DMS53 treated with DMSO at 0.1 percent for 48 hours (cell line): ENCODE measurements around the gene TRMT6.

Source experiments
- DNase-seq: peaks from one replicate; lab custom pipeline; 2025; ENCODE audit not compliant: unreplicated experiment; lab: John Stamatoyannopoulos, UW

TRMT6 gene, protein sequence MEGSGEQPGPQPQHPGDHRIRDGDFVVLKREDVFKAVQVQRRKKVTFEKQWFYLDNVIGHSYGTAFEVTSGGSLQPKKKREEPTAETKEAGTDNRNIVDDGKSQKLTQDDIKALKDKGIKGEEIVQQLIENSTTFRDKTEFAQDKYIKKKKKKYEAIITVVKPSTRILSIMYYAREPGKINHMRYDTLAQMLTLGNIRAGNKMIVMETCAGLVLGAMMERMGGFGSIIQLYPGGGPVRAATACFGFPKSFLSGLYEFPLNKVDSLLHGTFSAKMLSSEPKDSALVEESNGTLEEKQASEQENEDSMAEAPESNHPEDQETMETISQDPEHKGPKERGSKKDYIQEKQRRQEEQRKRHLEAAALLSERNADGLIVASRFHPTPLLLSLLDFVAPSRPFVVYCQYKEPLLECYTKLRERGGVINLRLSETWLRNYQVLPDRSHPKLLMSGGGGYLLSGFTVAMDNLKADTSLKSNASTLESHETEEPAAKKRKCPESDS

DNA sequence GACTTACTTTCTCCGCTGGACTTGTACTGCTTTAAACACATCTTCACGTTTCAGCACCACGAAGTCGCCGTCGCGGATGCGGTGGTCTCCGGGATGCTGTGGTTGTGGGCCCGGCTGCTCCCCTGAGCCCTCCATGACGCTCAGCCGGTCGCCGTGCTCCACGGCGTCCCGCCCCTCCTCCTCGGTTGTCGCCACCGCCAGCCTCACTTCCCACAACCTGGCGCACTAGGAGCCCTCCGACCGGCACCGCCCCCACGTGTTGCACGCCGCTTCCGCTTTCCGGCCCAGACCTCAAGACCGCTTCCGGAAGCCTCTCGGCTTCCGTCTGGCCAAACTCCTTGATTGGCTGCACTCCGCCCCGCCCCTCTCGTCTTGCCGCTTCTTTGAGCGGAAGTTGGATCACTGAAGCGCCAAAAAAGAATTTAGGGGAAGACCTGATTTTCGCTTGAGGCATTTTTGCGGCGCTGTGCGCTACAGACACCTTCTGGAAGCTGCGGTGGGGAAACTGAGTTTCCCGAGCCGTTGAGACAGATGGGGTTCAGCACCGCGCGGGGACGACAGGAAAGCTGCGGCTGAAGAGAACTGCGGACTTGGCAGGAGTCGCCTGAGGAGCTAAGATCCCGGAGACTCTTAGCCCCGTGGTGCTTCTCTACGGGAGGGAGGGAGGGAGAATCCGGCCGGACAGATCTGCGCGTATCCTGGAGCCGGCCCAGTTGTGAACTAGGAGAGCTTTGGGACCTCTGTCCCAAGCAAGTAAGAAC lies at the start of gene TRMT6, which contains the start of gene MCM8:
Gene TRMT6 (minus strand): TSS at position 263 of the 761 bp plus-strand sequence. CDS start 128 bp downstream, at position 135.
Gene MCM8 (plus strand): TSS at position 382 of the 761 bp plus-strand sequence. CDS start 1,364 bp downstream, outside the sequence.
- DNase-seq: peak; percentile 97

DNA sequence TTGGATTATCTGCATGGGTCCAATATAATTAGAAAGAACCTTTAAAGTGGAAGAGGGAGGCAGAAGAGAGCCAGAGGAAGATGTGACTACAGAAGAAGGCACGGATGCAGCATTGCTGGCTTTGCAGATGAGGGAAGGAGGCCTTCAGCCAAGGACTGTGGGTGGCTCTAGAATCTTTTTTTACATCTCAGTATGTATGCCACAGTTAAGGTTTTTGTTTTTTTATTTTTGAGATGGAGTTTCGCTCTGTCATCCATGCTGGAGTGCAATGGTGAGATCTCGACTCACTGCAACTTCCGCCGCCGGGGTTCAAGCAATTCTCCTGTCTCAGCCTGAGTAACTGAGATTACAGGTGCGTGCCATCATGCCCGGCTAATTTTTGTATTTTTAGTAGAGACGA lies 49.5 kb upstream of the TRMT6 start:
- no peak for DNase-seq

DNA sequence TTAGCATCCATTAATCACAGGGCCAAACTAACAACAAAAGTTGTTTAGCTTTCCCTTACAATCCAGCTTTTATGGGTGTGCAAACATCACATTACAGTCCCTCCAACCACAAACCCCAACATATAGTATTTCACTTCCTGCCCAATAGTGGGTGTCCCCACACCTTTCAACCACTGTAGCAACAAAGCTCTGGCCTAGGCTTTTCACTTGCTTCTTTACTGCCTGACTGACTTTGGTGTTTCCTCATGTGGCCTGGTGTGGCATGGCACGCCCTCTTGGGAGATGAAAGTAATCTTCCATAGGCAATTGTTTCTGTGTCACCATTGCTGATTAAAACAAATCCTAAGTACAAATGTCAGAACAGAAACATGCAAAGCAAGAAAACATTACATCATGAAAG lies 46.4 kb upstream of the TRMT6 start:
- no peak for DNase-seq

DNA sequence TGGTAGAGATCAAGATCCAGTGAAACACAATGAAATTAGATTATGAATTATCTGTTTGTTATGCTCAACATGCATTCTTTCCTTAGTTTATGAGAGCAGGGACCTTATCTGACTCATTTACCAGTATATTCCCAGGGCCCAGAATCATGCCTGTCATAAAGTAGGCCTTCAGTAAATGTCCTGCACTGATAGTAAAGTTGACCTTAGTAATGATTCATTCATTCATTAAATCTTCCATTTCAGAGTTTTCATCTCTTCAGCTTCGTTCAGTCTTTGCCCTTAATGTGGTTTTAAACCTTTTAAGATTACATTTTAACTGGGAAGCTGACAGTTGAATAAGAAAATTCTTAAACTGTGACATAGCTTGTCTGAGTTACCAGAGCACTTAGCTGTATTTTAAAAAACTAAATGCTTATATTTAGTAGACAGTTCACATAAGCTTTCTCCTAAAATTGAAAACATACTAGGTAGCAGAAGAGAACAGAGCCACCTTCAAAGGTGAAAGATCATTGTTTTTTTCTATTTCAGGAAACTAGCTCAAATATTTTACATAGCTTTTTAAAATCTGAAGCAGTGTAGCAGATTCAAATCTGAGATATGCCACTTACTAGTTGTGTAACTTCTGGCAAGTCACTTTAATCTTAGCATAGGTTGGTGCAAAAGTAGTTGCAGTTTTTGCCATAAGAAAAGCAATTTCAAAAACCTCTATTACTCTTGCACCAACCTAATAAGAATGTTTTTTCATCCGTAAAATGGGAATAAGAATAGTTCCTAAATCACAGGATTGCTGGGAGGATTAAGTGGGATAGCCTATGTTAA lies 41.5 kb upstream of the TRMT6 start:
- no peak for DNase-seq

DNA sequence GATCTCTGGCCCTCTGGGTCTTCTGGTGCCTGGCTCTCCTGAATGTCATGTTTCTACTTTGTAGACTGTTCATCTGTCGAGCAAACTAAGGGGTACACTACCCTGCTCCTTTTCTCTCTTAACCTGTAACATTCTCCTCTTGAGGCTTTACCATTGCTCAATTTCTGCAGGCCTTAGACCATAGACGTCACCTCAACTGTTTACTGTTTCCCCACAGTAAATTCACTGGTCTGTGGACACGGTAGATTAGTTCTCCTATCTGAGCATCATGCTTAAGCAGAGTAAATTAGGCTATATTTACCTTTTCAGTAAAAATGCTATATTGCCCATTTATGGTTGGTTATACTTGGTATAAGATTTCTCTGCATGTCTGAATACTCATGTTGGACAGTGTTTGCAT lies 40.6 kb upstream of the TRMT6 start:
- DNase-seq: no peak

DNA sequence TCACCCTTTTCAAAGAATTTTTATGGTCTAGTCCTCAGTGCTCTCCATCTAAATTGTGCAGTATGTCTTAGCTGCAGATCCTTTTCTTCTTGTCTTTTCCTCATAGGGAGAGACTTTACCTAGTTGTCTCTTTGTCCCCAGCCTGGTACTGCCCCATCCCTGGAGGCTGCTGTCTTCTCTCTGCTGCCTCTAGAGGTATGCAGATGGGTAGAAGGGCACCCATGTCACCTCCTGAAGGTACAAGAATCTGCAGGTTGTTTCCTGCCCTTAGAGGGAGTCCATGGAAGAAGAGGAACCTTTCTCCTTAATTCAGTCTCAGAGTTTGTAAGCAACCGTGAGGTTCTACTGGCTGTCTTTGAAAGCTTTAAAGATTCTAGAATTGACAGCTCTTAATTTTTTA lies 39.2 kb upstream of the TRMT6 start:
- no peak for DNase-seq

DNA sequence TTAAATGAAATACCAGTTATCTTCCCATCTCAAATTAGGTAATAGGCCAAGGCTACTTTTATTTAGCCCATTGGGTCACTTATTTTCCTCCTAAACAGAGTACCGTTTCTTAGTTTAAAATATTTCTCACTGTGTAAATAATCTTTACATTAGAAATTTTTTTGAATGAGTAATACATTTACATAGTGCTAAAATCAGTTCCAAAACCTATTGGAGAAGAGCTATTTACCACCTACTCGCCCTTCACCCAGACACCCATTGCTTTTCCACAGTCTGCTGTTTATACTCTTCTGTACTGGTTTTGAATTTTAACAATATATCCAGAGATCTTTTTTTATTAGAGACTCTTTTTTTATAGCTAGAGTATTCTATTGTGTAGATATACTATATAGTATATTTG lies 37.0 kb upstream of the TRMT6 start:
- DNase-seq: no peak

DNA sequence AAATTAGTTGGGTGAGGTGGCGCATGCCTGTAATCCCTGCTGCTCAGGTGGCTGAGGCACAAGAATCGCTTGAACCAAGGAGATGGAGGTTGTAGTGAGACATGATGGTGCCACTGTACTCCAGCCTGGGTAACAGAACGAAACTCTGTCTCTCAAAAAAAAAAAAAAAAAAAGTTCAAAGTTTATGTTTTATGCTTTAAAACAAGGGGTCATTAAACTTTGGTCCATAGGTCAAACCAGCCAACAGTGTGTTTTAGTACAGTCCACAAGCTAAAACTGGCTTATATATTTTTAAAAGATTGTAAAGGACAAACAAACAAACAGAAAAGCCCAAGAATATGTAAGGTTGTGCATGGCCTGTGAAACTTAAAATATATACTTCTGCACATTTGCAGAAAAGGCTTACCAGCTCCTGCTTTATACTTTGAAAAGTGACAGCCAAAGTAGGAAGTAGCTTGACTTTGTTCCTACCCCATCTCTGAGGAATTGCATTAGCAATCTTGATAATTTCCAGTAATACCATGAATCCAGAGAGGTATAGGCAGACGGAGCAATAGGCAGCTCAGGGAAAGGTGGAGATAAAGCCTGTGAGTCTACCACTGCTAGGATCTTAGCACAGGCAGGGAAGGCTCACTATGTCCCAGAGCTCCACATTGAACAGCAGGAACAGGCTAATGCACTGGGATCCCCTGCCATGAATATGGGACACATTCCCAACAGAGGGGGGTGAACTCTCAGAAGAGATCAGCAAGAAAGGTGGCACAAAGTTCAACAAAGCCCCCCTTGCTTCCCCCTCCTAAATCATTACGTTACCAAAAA lies 30.6 kb upstream of the TRMT6 start:
- no peak for DNase-seq

DNA sequence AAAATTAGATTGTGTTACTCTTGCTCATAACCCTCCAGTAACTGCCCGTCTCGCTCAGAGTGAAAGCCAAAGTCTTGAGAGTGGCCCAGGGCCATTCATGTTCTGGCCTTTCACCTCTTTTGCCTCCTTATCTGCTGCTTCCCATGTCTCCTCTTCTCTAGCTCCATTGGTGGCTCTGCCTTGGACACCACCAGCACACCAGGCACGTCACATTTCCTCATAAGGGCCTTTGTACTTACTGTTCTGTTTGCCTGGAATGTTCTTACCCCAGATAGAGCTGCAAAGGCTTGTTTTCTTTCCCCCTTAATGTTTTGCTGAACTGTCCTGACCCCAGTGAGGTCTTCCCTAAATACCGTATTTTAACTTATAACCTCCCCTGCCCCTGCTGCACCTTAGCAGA lies 29.5 kb upstream of the TRMT6 start:
- DNase-seq: no peak

DNA sequence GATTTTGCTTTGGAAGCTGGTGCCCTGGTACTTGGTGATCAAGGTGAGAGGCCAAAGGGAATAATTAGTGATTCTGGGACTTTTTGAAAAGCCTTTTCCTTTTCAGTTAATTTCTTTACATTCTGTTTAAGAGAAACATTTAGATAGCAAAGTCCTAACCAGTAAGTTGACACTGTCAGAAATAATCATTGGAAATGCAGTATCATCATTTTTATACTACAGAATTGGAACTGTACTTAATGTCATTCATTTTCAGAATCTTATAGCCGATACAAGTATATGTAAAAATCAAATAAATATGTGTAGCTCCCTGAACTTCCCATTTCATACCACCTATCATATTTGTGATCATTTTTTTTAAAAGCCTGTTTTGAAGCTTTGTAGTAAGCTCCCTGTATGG lies 27.6 kb upstream of the TRMT6 start:
- no peak for DNase-seq

DNA sequence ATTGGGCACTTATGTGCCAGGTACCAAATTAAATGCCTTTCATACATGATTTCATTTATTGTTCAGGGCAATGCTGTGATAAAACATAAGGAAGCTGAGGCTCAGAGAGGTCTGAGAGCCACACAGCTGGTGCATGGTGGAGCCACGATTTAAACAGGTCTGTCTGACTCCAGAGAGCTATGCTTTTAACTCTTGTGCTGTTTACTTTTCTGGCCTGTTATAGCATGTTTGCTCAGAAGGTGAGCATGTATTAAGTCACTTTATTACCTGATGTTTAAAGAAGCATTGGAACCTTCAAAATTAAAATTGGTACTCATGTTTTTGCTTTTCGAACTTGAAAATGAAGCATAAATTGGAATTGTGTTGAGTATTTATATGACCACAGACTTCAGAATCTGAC lies 26.9 kb upstream of the TRMT6 start:
- DNase-seq: no peak

DNA sequence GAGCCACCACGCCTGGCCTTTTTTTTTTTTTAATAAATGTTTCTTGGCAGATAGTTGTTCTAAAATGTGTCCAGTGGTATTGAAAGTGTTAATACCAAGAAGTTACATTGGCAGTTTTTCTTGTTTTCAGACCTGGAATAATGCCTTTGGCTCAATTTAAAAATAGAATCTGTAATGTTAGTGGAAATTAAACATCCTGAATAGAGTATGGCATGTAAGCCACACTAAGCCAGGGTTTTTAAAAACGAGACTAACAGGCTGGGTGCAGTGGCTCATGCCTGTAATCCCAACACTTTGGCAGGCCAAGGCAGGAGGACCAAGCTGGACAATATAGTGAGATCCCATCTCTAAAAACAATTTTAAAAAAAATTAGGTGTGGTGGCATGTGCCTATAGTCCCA lies 25.4 kb upstream of the TRMT6 start:
- DNase-seq: no peak

DNA sequence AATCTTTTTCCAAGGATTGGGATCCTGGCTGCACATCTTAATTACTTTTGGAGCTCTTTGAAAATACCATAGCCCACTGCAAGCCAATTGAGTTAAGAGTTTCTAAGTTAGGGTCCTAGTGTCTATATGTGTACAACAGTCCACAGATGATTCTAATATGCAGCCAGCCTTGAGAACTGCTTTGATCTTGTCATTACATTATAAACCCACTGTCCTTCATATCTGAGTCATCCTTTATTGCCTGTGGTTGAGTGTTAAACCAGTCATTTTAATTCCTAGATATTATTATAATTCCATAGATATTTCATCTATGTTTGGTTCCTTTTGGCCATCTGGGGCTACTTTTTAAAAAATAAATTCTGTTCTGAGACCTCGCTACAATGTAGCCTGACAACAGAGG lies 24.2 kb upstream of the TRMT6 start:
- DNase-seq: no peak

DNA sequence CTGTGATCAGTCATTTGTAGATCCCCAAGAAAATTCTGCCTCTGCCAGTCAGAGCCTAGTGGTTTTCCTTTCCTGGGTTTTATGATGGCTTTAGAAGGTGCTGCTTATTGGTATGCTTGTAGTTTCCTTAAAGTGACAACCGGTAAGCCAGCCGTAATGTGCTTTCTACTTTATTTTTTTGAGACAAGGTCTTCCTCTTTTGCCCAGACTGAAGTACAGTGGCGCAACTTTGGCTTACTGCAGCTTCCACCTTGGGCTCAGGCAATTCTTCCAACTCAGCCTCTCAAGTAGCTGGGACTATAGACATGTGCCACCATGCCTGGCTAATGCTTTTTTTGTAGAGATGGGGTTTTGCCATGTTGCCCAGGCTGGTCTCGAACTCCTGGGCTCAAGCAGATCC lies 23.6 kb upstream of the TRMT6 start:
- no peak for DNase-seq

DNA sequence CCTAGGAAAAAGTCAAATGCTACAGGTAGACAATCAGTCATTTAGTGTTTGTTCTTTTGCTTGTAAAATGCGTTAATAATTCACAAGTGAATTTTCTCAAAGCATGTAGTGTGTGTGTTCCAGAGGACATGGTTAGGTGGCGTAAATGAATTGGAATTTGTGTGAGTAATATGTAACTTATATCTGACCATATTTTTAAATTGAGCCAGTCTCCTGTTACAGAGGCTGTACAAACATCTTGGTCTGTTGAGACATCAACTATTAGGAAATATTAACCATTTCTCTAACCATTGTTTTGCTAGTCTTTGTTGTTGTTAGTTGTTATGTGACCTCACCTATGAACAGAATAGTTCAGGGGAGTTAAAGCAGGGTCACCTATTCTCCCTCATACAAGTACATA lies 22.8 kb upstream of the TRMT6 start:
- DNase-seq: no peak

DNA sequence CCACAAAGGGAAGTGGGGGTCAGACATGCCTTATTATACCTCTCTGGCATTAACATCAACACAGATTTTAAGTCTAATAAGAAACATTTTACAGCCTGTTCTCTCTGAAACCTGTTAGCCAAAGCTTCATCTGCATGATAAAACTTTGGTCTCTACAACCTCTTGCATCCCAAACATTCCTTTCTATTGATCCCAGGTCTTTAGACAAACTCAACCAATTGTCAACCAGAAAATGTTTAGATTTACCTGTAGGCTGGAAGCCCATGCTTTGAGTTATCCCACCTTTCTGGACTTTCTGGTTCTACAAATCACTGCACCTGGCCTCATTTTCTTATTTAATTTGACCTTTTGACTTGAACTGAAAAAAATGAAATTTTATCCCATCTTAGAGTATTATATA lies 20.9 kb upstream of the TRMT6 start:
- DNase-seq: no peak

DNA sequence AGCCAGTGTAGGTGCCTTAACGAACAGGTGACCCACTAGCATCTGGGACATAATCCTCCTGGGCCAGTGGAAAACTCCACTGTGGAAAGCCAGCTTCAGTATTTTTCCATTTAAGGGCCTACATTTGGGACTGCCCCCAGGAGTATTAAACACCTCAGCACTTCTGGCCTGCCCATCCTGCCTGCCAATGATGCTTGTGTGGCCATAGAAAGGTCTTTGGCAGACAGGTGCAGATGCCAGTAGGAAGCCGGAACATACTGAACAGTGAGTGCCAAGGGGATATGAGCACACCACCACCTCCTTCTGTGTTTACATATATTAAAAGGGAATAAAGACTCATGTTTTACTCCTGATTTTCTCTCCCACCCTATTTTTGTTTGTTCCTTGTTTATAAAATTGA lies 20.0 kb upstream of the TRMT6 start:
- no peak for DNase-seq

DNA sequence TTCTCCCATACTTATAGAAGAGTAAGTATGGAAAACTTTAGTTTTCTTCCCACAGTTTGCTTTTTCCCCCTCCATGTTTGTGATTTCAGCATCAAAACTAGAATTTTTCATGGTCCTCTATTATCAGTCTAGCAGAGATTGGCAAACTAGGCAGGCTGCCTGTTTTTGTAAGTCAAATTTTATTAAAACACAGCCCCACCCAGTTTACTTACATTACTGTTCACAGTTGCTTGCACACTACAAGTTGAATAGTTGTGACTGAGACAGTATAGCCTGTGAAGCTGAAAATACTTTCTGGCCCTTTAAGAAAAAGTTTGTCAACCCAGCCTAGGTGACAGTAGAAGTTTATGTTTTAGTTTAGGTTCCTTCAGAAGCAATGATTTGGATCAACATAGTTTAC lies 19.6 kb upstream of the TRMT6 start:
- DNase-seq: no peak

DNA sequence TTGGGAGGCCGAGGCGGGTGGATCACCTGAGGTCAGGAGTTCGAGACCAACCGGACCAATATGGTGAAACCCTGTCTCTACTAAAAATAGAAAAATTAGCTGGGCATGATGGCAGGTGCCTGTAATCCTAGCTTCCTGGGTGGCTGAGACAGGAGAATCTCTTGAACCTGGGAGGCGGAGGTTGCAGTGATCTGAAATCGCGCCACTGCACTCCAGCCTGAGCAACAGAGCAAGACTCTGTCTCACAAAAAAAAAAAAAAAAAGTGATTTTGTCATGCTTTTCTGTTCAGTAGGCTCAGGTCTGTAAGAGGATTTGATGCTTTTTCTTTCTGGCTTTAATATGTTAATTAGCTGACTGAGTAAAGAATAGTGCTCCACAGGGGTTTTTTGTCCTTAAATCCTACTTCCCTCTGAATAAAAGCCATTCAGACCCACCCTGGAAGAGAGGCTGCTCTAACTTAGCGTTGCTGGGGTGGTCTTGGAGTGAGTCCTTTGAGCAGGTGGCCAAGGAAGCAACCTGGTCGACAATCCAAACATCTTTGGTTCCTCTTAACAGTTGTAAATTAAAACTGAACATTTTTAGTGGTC lies 19.1 kb upstream of the TRMT6 start:
- DNase-seq: no peak

DNA sequence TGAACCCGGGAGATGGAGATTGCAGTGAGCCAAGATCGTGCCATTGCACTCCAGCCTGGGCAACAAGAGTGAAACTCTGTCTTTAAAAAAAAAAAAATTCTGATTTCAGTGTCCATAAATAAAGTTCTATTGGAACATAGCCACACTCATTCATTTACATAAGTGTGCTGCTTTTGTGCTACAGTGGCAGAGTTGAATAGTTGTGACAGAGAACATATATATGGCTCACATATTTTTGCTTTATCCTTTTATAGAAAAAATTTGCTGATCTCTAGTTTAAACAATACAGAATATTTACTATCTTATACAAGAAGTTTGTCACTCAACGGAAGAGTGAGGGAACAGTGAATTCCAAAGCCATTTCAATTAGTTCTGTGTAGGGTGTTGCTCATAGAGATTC lies 18.1 kb upstream of the TRMT6 start:
- DNase-seq: no peak
